Astrocyte (in vitro differentiated cells and primary cell): ENCODE results near the gene FAM240B.

Experiments used
- EZH2 ChIP-seq: IDR thresholded peaks from 2 replicates; pipeline ENCODE4 v1.6.1; 2012; ENCODE audit warnings: mild to moderate bottlenecking, low read length, inconsistent platforms; ENCODE audit not compliant: insufficient read depth
- TF ChIP-seq, protein P1 (sequence below): IDR thresholded peaks from 2 replicates; pipeline ENCODE4 v1.5.1; 2011; ENCODE audit warnings: low read depth, mild to moderate bottlenecking, inconsistent platforms, low read length, moderate library complexity; ENCODE audit not compliant: insufficient read depth

DNA sequence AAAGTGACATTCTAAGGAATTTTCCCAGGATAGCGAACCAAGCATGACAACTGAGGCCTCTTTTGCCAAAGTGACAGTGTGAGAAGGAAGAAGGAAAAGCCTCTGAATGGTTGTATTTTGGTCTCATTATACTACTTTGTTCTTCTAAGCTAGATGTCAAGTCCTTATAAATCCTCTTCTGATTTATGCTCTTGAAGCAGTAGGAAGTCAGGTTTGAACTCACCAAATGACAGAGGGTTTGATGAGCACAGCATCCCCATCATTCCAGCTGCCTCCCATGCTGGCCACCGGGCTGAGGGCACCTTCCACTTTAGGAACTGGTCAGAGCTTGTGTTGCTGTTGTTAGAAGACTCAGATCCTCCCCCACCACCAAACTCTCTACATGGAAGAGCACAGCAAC lies 44.1 kb downstream of the FAM240B start:
- TF ChIP-seq, protein P1, sequence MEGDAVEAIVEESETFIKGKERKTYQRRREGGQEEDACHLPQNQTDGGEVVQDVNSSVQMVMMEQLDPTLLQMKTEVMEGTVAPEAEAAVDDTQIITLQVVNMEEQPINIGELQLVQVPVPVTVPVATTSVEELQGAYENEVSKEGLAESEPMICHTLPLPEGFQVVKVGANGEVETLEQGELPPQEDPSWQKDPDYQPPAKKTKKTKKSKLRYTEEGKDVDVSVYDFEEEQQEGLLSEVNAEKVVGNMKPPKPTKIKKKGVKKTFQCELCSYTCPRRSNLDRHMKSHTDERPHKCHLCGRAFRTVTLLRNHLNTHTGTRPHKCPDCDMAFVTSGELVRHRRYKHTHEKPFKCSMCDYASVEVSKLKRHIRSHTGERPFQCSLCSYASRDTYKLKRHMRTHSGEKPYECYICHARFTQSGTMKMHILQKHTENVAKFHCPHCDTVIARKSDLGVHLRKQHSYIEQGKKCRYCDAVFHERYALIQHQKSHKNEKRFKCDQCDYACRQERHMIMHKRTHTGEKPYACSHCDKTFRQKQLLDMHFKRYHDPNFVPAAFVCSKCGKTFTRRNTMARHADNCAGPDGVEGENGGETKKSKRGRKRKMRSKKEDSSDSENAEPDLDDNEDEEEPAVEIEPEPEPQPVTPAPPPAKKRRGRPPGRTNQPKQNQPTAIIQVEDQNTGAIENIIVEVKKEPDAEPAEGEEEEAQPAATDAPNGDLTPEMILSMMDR, result no peak
- TF ChIP-seq EZH2, result no peak
